PFSK-1 (cell line): ENCODE measurements around the gene NT5DC2.

Experiments used
- FOXP2 ChIP-seq: optimal IDR thresholded peaks from 2 replicates; pipeline ENCODE3; 2011; ENCODE audit warnings: borderline replicate concordance, control low read depth, inconsistent platforms; ENCODE audit not compliant: insufficient read depth; ENCODE audit errors: extremely low read length, extremely low read depth
- POLR2AphosphoS5 ChIP-seq: IDR thresholded peaks from 2 replicates; pipeline ENCODE4 v1.6.1; 2012; ENCODE audit warnings: low read depth, mild to moderate bottlenecking, control low read depth, low read length, moderate library complexity
- REST ChIP-seq, 2 experiments: IDR thresholded peaks; 2 replicates each; pipeline versions ENCODE4 v1.6.1 to v1.8.0; 2011 to 2012; ENCODE audit warnings: low read depth in 2 of 2, low read length in 2 of 2, control low read depth in 1 of 2, inconsistent platforms in 1 of 2, mild to moderate bottlenecking in 1 of 2, moderate library complexity in 1 of 2; ENCODE audit not compliant: insufficient read depth in 1 of 2
- SIN3A ChIP-seq: IDR thresholded peaks from 2 replicates; pipeline ENCODE4 v1.6.1; 2012; ENCODE audit warnings: mild to moderate bottlenecking, low read length, moderate library complexity, borderline replicate concordance; ENCODE audit not compliant: insufficient read depth
- TAF1 ChIP-seq: IDR thresholded peaks from 2 replicates; pipeline ENCODE4 v1.6.1; 2012; ENCODE audit warnings: low read length, control low read depth, borderline replicate concordance; ENCODE audit not compliant: insufficient read depth

The NT5DC2 gene

GRCh38 chr3:52563984-52564383, 30.3 kb upstream of the NT5DC2 start:
- TF ChIP-seq TAF1, result no peak
- TF ChIP-seq POLR2AphosphoS5, result no peak
- no peak for TF ChIP-seq SIN3A
- no peak for TF ChIP-seq REST (IDR thresholded peaks at IDR 0.05; ENCODE audit: insufficient read depth in 1 of 2, low read depth in 2 of 2, low read length in 2 of 2)
- TF ChIP-seq FOXP2, result no peak

- TF ChIP-seq REST (IDR thresholded peaks at IDR 0.05; ENCODE audit: insufficient read depth in 1 of 2, low read depth in 2 of 2, low read length in 2 of 2) (no peak), SIN3A (no peak), TAF1 (no peak), POLR2AphosphoS5 (no peak), FOXP2 (no peak)
These were observed 27.5 kb upstream of the NT5DC2 start for GRCh38 chr3:52561028-52561747.

GRCh38 chr3:52558436-52558835, 24.8 kb upstream of the NT5DC2 start:
- no peak for TF ChIP-seq SIN3A
- no peak for TF ChIP-seq POLR2AphosphoS5
- no peak for TF ChIP-seq REST (IDR thresholded peaks at IDR 0.05; ENCODE audit: insufficient read depth in 1 of 2, low read depth in 2 of 2, low read length in 2 of 2)
- no peak for TF ChIP-seq FOXP2
- TF ChIP-seq TAF1, result no peak

GRCh38 chr3:52557011-52557960, 23.6 kb upstream of the NT5DC2 start:
- TF ChIP-seq TAF1, result no peak
- no peak for TF ChIP-seq POLR2AphosphoS5
- no peak for TF ChIP-seq SIN3A
- TF ChIP-seq FOXP2, result no peak
- TF ChIP-seq REST (IDR thresholded peaks at IDR 0.05; ENCODE audit: insufficient read depth in 1 of 2, low read depth in 2 of 2, low read length in 2 of 2), result no peak
